ENCODE measurements around the gene GASK1A.

DNA sequence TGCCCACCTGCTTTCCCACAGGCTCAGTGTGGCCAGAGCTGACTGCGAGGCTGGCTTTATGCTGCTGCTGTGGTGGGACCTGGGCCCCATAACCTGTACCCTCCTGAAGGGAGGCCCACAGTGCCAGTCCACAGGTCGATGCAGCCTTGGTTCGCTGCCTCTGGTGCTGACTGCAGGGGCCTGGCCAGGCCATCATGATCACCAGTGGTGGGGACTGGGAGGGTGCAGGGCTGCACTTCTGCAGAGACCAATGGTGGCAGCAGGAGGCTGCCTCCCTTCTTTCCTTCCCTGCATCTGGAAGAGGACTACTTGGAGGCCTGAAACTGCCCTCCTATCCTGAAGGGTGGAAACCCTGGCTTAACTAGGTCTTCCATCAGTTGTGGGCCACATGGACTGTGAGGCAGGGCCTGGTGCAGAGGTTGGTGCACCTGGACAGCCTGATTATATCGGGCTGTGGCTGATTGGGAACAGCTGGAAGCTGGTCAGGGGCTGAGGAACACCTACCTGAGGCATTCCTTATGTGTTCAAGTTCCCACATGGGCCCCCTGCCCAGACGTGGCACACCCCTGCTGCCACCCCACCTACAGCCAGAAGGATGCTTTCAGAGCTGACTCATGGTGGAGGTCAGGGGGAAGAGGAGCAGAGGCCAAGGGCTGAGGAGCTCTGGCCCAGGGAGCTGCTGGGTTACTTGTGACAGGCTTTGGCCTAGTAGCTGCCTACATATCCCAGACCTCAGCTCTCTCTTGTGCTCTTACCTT, 97.0 kb downstream of the GASK1A start:
- TF ChIP-seq ZNF114 (tag by site-specific recombination; IDR thresholded peaks at IDR 0.05) (no peak), ZNF596 (tag by site-specific recombination; IDR thresholded peaks at IDR 0.05) (no peak), ZNF416 (tag by site-specific recombination; IDR thresholded peaks at IDR 0.05) (no peak), SP2 (tag by site-specific recombination; IDR thresholded peaks at IDR 0.05) (no peak), ZNF19 (tag by site-specific recombination; IDR thresholded peaks at IDR 0.05; ENCODE audit: low read depth) (no peak), ZNF433 (tag by site-specific recombination; IDR thresholded peaks at IDR 0.05; ENCODE audit: low read depth) (no peak)
- TF ChIP-seq, protein P1, sequence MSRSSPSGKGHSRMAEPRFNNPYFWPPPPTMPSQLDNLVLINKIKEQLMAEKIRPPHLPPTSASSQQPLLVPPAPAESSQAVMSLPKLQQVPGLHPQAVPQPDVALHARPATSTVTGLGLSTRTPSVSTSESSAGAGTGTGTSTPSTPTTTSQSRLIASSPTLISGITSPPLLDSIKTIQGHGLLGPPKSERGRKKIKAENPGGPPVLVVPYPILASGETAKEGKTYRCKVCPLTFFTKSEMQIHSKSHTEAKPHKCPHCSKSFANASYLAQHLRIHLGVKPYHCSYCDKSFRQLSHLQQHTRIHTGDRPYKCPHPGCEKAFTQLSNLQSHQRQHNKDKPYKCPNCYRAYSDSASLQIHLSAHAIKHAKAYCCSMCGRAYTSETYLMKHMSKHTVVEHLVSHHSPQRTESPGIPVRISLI (tag by site-specific recombination; IDR thresholded peaks at IDR 0.05) = no peak
- TF ChIP-seq, protein P2, sequence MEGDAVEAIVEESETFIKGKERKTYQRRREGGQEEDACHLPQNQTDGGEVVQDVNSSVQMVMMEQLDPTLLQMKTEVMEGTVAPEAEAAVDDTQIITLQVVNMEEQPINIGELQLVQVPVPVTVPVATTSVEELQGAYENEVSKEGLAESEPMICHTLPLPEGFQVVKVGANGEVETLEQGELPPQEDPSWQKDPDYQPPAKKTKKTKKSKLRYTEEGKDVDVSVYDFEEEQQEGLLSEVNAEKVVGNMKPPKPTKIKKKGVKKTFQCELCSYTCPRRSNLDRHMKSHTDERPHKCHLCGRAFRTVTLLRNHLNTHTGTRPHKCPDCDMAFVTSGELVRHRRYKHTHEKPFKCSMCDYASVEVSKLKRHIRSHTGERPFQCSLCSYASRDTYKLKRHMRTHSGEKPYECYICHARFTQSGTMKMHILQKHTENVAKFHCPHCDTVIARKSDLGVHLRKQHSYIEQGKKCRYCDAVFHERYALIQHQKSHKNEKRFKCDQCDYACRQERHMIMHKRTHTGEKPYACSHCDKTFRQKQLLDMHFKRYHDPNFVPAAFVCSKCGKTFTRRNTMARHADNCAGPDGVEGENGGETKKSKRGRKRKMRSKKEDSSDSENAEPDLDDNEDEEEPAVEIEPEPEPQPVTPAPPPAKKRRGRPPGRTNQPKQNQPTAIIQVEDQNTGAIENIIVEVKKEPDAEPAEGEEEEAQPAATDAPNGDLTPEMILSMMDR (tag by site-specific recombination; IDR thresholded peaks at IDR 0.05) = no peak
